Neural cell (in vitro differentiated cells): ENCODE data around the gene UBXN4.

Experiments used
- CTCF ChIP-seq: fragments of 450-650 bp; IDR thresholded peaks from 2 replicates; pipeline ENCODE4 v1.5.1; 2014; ENCODE audit warnings: antibody characterized with exemption, mild to moderate bottlenecking, moderate library complexity; ENCODE audit not compliant: poor library complexity, severe bottlenecking
- EP300 ChIP-seq: fragments of 450-650 bp; conservative IDR thresholded peaks from 2 replicates; pipeline ENCODE4 v1.6.1; 2014; ENCODE audit warnings: antibody characterized with exemption, mild to moderate bottlenecking, moderate library complexity; ENCODE audit not compliant: poor library complexity, severe bottlenecking
- EZH2 ChIP-seq: fragments of 200-600, 300-800 bp; shearing (Covaris generic), sonication (generic); IDR thresholded peaks from 2 replicates; pipeline ENCODE4 v1.6.1; 2014; ENCODE audit warnings: antibody characterized with exemption, low read length, borderline replicate concordance, mild to moderate bottlenecking; ENCODE audit not compliant: insufficient read depth, poor library complexity, severe bottlenecking
- MXI1 ChIP-seq: fragments of 450-650 bp; conservative IDR thresholded peaks from 2 replicates; pipeline ENCODE4 v1.6.1; 2014; ENCODE audit warnings: antibody characterized with exemption, mild to moderate bottlenecking; ENCODE audit not compliant: poor library complexity, severe bottlenecking
- POLR2AphosphoS5 ChIP-seq: IDR thresholded peaks from 2 replicates; pipeline ENCODE4 v1.6.1; 2012
- RAD21 ChIP-seq: fragments of 450-650 bp; conservative IDR thresholded peaks from 2 replicates; pipeline ENCODE4 v1.6.1; 2014; ENCODE audit warnings: antibody characterized with exemption, mild to moderate bottlenecking, moderate library complexity
- REST ChIP-seq: IDR thresholded peaks from 2 replicates; pipeline ENCODE4 v1.6.1; 2012; ENCODE audit warnings: borderline replicate concordance
- SMC3 ChIP-seq: fragments of 450-650 bp; conservative IDR thresholded peaks from 2 replicates; pipeline ENCODE4 v1.6.1; 2014; ENCODE audit warnings: antibody characterized with exemption, mild to moderate bottlenecking, moderate library complexity; ENCODE audit not compliant: poor library complexity
- TAF1 ChIP-seq: IDR thresholded peaks from 2 replicates; pipeline ENCODE4 v1.6.1; 2012; ENCODE audit warnings: low read depth

- no peak for TF ChIP-seq CTCF
- no peak for TF ChIP-seq POLR2AphosphoS5
- TF ChIP-seq MXI1: no peak
- TF ChIP-seq REST: no peak
- no peak for TF ChIP-seq EZH2
- TF ChIP-seq RAD21: no peak
- TF ChIP-seq EP300: no peak
- no peak for TF ChIP-seq TAF1
- no peak for TF ChIP-seq SMC3
Observed at GRCh38 chr2:135701442-135701841, 40.2 kb upstream of the UBXN4 start.
